ENCODE data around the gene BTG1. TPM values are rescaled to one million over a fixed set of nuclear protein-coding genes. Genes with fewer than 3 reads are reported as not detected.

The BTG1 gene
- total and polyA plus RNA-seq, 9 of the 15 experiments (the other 6 are each of a cell fraction or from before 2014, with no cell fraction given) = 3.7 to 28.6 (median 7.4) TPM

DNA sequence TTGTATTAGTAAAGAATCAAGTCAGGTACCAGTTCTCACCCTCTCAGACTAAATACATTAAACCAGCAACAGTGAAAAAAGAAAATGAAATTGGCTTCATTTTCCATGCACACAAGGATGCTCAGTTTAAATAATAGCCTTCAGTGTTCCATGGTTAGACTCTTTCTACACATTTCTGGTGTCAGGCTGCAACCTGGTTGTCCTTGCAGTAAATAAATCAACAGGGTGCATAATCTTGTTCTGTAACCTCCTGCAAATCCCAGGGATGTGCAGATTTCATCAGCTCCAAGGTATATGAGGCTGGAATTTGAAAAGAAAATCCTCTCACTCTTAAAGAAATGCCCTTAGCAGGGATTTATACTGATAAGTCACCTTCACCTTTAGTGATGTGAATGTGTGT, 46.7 kb upstream of the BTG1 start:
- no peak for TF ChIP-seq RHOXF2B (CRISPR knock-in tag; conservative IDR thresholded peaks at IDR 0.05)
- no peak for TF ChIP-seq SIRT6 (IDR thresholded peaks at IDR 0.05; ENCODE audit: low read depth, low read length)
- TF ChIP-seq, protein P1, sequence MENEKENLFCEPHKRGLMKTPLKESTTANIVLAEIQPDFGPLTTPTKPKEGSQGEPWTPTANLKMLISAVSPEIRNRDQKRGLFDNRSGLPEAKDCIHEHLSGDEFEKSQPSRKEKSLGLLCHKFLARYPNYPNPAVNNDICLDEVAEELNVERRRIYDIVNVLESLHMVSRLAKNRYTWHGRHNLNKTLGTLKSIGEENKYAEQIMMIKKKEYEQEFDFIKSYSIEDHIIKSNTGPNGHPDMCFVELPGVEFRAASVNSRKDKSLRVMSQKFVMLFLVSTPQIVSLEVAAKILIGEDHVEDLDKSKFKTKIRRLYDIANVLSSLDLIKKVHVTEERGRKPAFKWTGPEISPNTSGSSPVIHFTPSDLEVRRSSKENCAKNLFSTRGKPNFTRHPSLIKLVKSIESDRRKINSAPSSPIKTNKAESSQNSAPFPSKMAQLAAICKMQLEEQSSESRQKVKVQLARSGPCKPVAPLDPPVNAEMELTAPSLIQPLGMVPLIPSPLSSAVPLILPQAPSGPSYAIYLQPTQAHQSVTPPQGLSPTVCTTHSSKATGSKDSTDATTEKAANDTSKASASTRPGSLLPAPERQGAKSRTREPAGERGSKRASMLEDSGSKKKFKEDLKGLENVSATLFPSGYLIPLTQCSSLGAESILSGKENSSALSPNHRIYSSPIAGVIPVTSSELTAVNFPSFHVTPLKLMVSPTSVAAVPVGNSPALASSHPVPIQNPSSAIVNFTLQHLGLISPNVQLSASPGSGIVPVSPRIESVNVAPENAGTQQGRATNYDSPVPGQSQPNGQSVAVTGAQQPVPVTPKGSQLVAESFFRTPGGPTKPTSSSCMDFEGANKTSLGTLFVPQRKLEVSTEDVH (IDR thresholded peaks at IDR 0.05; ENCODE audit: low read depth, partially characterized antibody) = no peak
- TF ChIP-seq, protein P2, sequence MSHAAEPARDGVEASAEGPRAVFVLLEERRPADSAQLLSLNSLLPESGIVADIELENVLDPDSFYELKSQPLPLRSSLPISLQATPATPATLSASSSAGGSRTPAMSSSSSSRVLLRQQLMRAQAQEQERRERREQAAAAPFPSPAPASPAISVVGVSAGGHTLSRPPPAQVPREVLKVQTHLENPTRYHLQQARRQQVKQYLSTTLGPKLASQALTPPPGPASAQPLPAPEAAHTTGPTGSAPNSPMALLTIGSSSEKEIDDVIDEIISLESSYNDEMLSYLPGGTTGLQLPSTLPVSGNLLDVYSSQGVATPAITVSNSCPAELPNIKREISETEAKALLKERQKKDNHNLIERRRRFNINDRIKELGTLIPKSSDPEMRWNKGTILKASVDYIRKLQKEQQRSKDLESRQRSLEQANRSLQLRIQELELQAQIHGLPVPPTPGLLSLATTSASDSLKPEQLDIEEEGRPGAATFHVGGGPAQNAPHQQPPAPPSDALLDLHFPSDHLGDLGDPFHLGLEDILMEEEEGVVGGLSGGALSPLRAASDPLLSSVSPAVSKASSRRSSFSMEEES (CRISPR knock-in tag; IDR thresholded peaks at IDR 0.05) = no peak
- TF ChIP-seq SMAD2 (IDR thresholded peaks at IDR 0.05; ENCODE audit: low read depth, low read length) = no peak
- TF ChIP-seq, protein P3, sequence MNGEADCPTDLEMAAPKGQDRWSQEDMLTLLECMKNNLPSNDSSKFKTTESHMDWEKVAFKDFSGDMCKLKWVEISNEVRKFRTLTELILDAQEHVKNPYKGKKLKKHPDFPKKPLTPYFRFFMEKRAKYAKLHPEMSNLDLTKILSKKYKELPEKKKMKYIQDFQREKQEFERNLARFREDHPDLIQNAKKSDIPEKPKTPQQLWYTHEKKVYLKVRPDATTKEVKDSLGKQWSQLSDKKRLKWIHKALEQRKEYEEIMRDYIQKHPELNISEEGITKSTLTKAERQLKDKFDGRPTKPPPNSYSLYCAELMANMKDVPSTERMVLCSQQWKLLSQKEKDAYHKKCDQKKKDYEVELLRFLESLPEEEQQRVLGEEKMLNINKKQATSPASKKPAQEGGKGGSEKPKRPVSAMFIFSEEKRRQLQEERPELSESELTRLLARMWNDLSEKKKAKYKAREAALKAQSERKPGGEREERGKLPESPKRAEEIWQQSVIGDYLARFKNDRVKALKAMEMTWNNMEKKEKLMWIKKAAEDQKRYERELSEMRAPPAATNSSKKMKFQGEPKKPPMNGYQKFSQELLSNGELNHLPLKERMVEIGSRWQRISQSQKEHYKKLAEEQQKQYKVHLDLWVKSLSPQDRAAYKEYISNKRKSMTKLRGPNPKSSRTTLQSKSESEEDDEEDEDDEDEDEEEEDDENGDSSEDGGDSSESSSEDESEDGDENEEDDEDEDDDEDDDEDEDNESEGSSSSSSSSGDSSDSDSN (IDR thresholded peaks at IDR 0.05; ENCODE audit: borderline replicate concordance in 1 of 2, low read depth in 2 of 2, low read length in 2 of 2) = no peak
- no peak for TF ChIP-seq ZNF766 (CRISPR knock-in tag; conservative IDR thresholded peaks at IDR 0.05)
- TF ChIP-seq SMARCA4 (IDR thresholded peaks at IDR 0.05) = no peak
- TF ChIP-seq BCOR (IDR thresholded peaks at IDR 0.05) = no peak
- no peak for TF ChIP-seq PML (IDR thresholded peaks at IDR 0.05; ENCODE audit: low read length)
- no peak for TF ChIP-seq COPS2 (conservative IDR thresholded peaks at IDR 0.05)
- POLR2A ChIA-PET = no interaction called here
- no peak for FAIRE-seq

More for the DNA sequence above, 46.7 kb upstream of the BTG1 start:
- Histone ChIP-seq H3K4me1 (replicated peaks in 1 of 2; ENCODE audit: control insufficient read depth in 2 of 2, insufficient read depth in 2 of 2, low read length in 2 of 2) (no peaks in the 10 kb centered on the region), H3K9me1 (ENCODE audit: control insufficient read depth, insufficient read depth, low read length) (no peaks in the 10 kb centered on the region), H3K36me3 (ENCODE audit: control insufficient read depth, insufficient read depth, low read length) (no peaks in the 10 kb centered on the region), H3K27me3 (ENCODE audit: control insufficient read depth in 2 of 2, insufficient read depth in 2 of 2, low read length in 2 of 2) (no peaks in the 10 kb centered on the region), H2AFZ (ENCODE audit: low read depth, low read length) (no peak overlapping the region), H3K4me2 (ENCODE audit: insufficient read depth, low read length) (no peak overlapping the region), H3K27ac (ENCODE audit: extremely low read depth, low read depth, low read length) (no peak overlapping the region), H3K79me2 (ENCODE audit: control insufficient read depth, insufficient read depth, low read length) (no peaks in the 10 kb centered on the region), H3K4me3 (no peak overlapping the region), H4K20me1 (replicated peaks; ENCODE audit: control insufficient read depth, insufficient read depth, low read length) (no peaks in the 10 kb centered on the region), H3K9me3 (replicated peaks; ENCODE audit: control insufficient read depth, insufficient read depth, low read depth, low read length) (0 out of 2 replicates have a peak, but pooled peaks cover 4% of the 10 kb centered on the region), H3K9ac (ENCODE audit: insufficient read depth in 1 of 2, low read depth in 2 of 2, low read length in 2 of 2) (no peak overlapping the region)
- CTCF ChIA-PET (ENCODE audit: low intra/inter-chr PET ratio) = no interaction called here
- no peak for ATAC-seq
- no TSS peak for BruUV-seq (replicated peaks)
- intact Hi-C loops (cut with micrococcal nuclease) (no loop called here), in situ Hi-C loops (cut with MboI) (no loop called here)
- DNase-seq (ENCODE audit: extremely low read depth in 1 of 4, low spot score in 3 of 4) = no peak

All from K562 (cell line).